ENCODE data around the gene REPS2. TPM values are rescaled to one million over a fixed set of nuclear protein-coding genes. Genes with fewer than 3 reads are reported as not detected.

REPS2 gene
- total RNA-seq, 2 donors from 2014 or later, result 0.35 to 3.3 TPM

DNA sequence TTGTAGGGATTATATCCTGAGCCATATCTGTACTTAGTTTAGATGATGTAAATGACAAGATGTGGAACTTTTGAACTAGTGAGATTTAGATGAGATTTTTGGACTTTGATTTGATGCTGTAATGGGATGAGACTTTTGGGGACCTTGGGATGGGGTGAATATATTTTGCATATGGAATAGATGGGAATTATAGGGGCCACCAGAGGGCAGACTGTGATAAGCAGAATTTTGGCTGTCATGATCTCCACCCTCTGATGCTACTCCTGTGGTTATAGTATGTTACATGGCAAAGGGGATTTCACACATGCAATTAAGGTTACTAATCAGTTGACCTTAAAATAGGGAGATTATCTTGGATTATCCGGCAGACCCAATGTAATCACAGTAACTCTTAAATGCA, 214.5 kb downstream of the REPS2 start:
- DNase-seq (no peak), ATAC-seq (no peak)
- Mint-ChIP-seq H3K4me1 (no peaks in the 10 kb centered on the region), H3K27ac (no peak overlapping the region), H3K27me3 (no peaks in the 10 kb centered on the region), H3K4me3 (no peak overlapping the region), H3K36me3 (ENCODE audit: low read depth) (no peaks in the 10 kb centered on the region)
- no peaks in the 10 kb centered on the region for H3K9me3 ChIP-seq (ENCODE audit: control insufficient read depth, low read length, poor library complexity, severe bottlenecking)

- H3K4me3 Mint-ChIP-seq, result no peak overlapping the region
- H3K9me3 ChIP-seq (ENCODE audit: control insufficient read depth, low read length, poor library complexity, severe bottlenecking), result no peaks in the 10 kb centered on the region
- H3K4me1 Mint-ChIP-seq, result no peaks in the 10 kb centered on the region
- no peaks in the 10 kb centered on the region for H3K27me3 Mint-ChIP-seq
- H3K36me3 Mint-ChIP-seq (ENCODE audit: low read depth), result no peaks in the 10 kb centered on the region
- ATAC-seq (no peak), DNase-seq (no peak)
- no peak overlapping the region for H3K27ac Mint-ChIP-seq
Observed at GRCh38 chrX:17161991-17162390, 215.5 kb downstream of the REPS2 start.

DNA sequence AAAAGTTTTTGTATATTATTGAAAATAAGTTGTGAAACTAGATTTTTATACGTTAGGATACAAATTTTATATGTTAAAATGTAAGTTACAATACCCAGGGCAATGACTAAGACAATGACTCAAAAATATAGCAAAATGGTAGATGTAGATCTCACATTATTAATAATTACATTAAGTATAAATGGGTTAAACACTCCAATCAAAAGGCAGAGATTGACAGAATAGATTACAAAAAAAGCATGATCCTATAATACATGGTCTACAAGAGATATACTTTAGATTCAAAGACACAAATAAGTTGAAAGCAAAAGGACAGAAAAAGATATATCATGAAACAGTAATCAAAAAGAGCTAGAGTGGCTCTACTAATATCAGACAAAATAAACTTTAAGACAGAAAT, 217.6 kb downstream of the REPS2 start:
- H3K9me3 ChIP-seq (ENCODE audit: control insufficient read depth, low read length, poor library complexity, severe bottlenecking), result no peaks in the 10 kb centered on the region
- no peak overlapping the region for H3K27ac Mint-ChIP-seq
- no peak overlapping the region for H3K4me3 Mint-ChIP-seq
- H3K27me3 Mint-ChIP-seq, result no peaks in the 10 kb centered on the region
- no peaks in the 10 kb centered on the region for H3K4me1 Mint-ChIP-seq
- ATAC-seq (no peak), DNase-seq (no peak)
- no peaks in the 10 kb centered on the region for H3K36me3 Mint-ChIP-seq (ENCODE audit: low read depth)

- no peaks in the 10 kb centered on the region for H3K27me3 Mint-ChIP-seq
- ATAC-seq (no peak), DNase-seq (no peak)
- no peak overlapping the region for H3K4me3 Mint-ChIP-seq
- H3K9me3 ChIP-seq (ENCODE audit: control insufficient read depth, low read length, poor library complexity, severe bottlenecking), result no peaks in the 10 kb centered on the region
- H3K4me1 Mint-ChIP-seq, result no peaks in the 10 kb centered on the region
- H3K27ac Mint-ChIP-seq, result no peak overlapping the region
- no peaks in the 10 kb centered on the region for H3K36me3 Mint-ChIP-seq (ENCODE audit: low read depth)
Observed at GRCh38 chrX:17164941-17165340, 218.5 kb downstream of the REPS2 start.

DNA sequence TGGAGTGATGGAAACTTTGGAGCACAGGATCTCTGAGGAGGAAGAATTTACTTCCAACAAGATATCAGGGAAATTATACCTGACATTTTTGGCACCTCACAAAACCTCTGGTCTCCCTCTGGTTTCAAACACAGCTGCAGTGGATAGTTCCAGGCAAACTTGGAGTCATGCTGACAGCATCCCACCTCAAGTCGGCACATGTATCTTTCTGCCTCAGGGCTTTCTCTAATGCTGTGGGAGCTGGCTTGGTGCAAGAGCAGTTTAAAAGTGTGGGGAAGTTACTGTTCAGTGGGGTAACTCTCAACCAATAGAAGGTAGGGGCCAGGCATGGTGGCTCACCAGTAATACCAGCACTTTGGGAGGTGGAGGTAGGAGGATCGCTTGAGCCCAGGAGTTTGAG, 221.5 kb downstream of the REPS2 start:
- H3K36me3 Mint-ChIP-seq (ENCODE audit: low read depth), result no peaks in the 10 kb centered on the region
- H3K27ac Mint-ChIP-seq, result no peak overlapping the region
- DNase-seq, result no peak
- H3K4me3 Mint-ChIP-seq, result no peak overlapping the region
- no peak for ATAC-seq
- H3K4me1 Mint-ChIP-seq, result no peaks in the 10 kb centered on the region
- no peaks in the 10 kb centered on the region for H3K9me3 ChIP-seq (ENCODE audit: control insufficient read depth, low read length, poor library complexity, severe bottlenecking)
- H3K27me3 Mint-ChIP-seq, result no peaks in the 10 kb centered on the region

DNA sequence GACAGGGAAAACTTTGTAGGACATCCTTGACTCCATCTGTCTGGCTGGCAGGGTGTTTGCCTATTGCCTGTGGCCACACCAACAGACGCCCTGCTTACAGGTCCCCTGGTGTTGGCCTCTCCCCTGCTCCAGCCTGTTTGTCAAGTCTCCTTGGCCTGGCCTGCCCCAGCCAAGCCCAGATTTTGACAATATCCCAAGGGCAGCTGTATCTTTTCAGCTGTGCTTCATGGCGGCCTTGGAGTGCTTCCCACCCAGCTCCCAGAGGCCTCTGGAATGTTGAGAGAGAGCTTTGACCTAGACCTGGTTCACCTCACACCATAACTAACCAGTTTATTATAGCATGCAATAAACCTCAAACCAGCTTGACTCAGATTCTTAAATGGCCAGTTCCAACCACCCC, 224.5 kb downstream of the REPS2 start:
- Mint-ChIP-seq H3K4me3 (no peak overlapping the region), H3K27ac (no peak overlapping the region), H3K36me3 (ENCODE audit: low read depth) (no peaks in the 10 kb centered on the region), H3K4me1 (no peaks in the 10 kb centered on the region), H3K27me3 (no peaks in the 10 kb centered on the region)
- H3K9me3 ChIP-seq (ENCODE audit: control insufficient read depth, low read length, poor library complexity, severe bottlenecking), result no peaks in the 10 kb centered on the region
- ATAC-seq, result no peak
- no peak for DNase-seq

DNA sequence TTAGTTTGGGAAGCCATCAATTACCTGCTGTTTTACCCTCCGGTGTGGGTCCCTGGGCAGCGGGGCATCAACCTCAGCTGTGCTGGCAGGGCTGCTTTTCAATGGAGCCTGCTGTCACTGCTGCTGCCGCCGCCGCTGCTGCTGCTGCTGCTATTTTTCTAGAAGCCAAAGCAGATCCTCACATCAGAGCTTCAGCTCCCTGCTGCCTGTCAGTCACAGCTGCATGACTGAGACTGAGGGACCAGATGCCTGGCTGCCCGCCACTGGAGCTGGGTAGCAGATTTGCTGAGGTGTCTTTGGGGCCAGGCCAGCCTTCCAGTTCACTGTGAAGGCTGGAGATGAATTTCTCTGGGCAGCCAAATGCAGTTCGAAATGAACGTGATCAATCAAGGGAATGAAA, 228.2 kb downstream of the REPS2 start:
- Mint-ChIP-seq H3K27ac (no peak overlapping the region), H3K27me3 (no peaks in the 10 kb centered on the region), H3K4me3 (no peak overlapping the region), H3K4me1 (no peaks in the 10 kb centered on the region), H3K36me3 (ENCODE audit: low read depth) (no peaks in the 10 kb centered on the region)
- DNase-seq, result no peak
- ATAC-seq, result no peak
- no peaks in the 10 kb centered on the region for H3K9me3 ChIP-seq (ENCODE audit: control insufficient read depth, low read length, poor library complexity, severe bottlenecking)

- H3K27me3 Mint-ChIP-seq, result no peaks in the 10 kb centered on the region
- ATAC-seq (no peak), DNase-seq (no peak)
- no peaks in the 10 kb centered on the region for H3K36me3 Mint-ChIP-seq (ENCODE audit: low read depth)
- no peaks in the 10 kb centered on the region for H3K9me3 ChIP-seq (ENCODE audit: control insufficient read depth, low read length, poor library complexity, severe bottlenecking)
- H3K4me3 Mint-ChIP-seq, result no peak overlapping the region
- no peaks in the 10 kb centered on the region for H3K4me1 Mint-ChIP-seq
- no peak overlapping the region for H3K27ac Mint-ChIP-seq
Observed at GRCh38 chrX:17182317-17182716, 235.9 kb downstream of the REPS2 start.

DNA sequence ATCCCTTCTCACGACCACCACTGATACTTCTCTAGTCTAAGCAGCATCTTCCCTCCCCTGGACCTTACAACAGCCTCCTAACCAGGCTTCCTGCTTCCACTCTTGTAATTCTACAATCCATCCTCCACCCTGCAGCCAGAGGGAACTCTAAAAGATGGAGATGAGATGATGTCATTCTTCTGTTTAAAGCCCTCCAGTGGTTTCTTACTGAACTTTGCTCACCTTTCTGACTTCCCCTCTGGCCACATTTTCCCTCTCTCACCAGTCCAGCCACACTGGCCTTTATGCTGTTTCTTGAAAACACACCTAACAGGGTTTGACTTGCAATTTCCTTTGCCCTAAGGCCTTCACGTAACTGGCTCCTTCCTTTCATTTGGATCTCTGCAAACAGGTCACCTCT, 237.1 kb downstream of the REPS2 start:
- no peaks in the 10 kb centered on the region for H3K36me3 Mint-ChIP-seq (ENCODE audit: low read depth)
- no peak overlapping the region for H3K4me3 Mint-ChIP-seq
- H3K9me3 ChIP-seq (ENCODE audit: control insufficient read depth, low read length, poor library complexity, severe bottlenecking), result no peaks in the 10 kb centered on the region
- H3K27me3 Mint-ChIP-seq, result no peaks in the 10 kb centered on the region
- no peaks in the 10 kb centered on the region for H3K4me1 Mint-ChIP-seq
- no peak for DNase-seq
- no peak overlapping the region for H3K27ac Mint-ChIP-seq
- ATAC-seq, result no peak

DNA sequence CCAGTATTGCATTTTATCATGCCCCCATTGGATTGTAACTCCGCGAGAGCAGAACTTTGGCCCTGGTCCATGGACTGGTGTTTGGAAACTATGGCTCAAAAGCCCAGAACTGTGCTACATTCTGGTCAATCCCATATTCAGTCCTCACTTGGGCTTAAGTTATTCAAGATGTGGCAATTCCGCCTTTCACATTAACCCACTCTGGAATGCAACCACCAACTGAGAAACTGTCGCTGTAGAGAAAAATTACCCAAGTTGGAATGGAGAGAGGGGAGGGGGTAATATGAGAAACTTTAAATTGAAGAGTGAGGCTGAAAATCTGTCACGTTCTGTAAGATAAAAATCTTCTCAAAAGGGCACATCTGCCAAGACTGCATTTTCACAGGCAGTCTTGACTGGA, 239.0 kb downstream of the REPS2 start:
- DNase-seq (no peak), ATAC-seq (no peak)
- Mint-ChIP-seq H3K4me3 (no peak overlapping the region), H3K27me3 (no peaks in the 10 kb centered on the region), H3K27ac (no peak overlapping the region), H3K4me1 (no peaks in the 10 kb centered on the region), H3K36me3 (ENCODE audit: low read depth) (no peaks in the 10 kb centered on the region)
- H3K9me3 ChIP-seq (ENCODE audit: control insufficient read depth, low read length, poor library complexity, severe bottlenecking), result no peaks in the 10 kb centered on the region

GRCh38 chrX:17187136-17187756, 240.8 kb downstream of the REPS2 start:
- Mint-ChIP-seq H3K4me3 (no peak overlapping the region), H3K27ac (no peak overlapping the region), H3K27me3 (peaks cover 4% of the 10 kb centered on the region), H3K4me1 (no peaks in the 10 kb centered on the region), H3K36me3 (ENCODE audit: low read depth) (no peaks in the 10 kb centered on the region)
- DNase-seq, result no peak
- no peaks in the 10 kb centered on the region for H3K9me3 ChIP-seq (ENCODE audit: control insufficient read depth, low read length, poor library complexity, severe bottlenecking)
- ATAC-seq, result no peak

- Mint-ChIP-seq H3K27me3 (peaks cover 5% of the 10 kb centered on the region), H3K36me3 (ENCODE audit: low read depth) (no peaks in the 10 kb centered on the region), H3K4me1 (no peaks in the 10 kb centered on the region), H3K27ac (no peak overlapping the region), H3K4me3 (no peak overlapping the region)
- no peaks in the 10 kb centered on the region for H3K9me3 ChIP-seq (ENCODE audit: control insufficient read depth, low read length, poor library complexity, severe bottlenecking)
- DNase-seq (no peak), ATAC-seq (no peak)
Observed at GRCh38 chrX:17192106-17192505, 245.6 kb downstream of the REPS2 start.
